Measurements from ENCODE around the gene ERC2.
"Not testable (repeated sequence)": the region's sequence is repeated elsewhere in the genome, so short reads cannot be mapped to it uniquely, and the experiment has no call there.

The ERC2 gene

GRCh38 chr3:55511895-55512570 is 956.2 kb downstream of the ERC2 start:
- H2AFZ ChIP-seq (ENCODE audit: low read depth, low read length): no peak overlapping the region
- H3K4me1 ChIP-seq (ENCODE audit: insufficient read depth, low read length): peaks cover 30% of the 10 kb centered on the region
- H3K9me3 ChIP-seq (ENCODE audit: low read length): no peaks in the 10 kb centered on the region
- H3K4me3 ChIP-seq (ENCODE audit: low read length): no peak overlapping the region
- H3K27me3 ChIP-seq (ENCODE audit: insufficient read depth, low read length): no peaks in the 10 kb centered on the region
- no peaks in the 10 kb centered on the region for H3K36me3 ChIP-seq (ENCODE audit: insufficient read depth, low read length)

GRCh38 chr3:55508335-55508734 is 959.9 kb downstream of the ERC2 start:
- no peaks in the 10 kb centered on the region for H3K27me3 ChIP-seq (ENCODE audit: insufficient read depth, low read length)
- H3K9me3 ChIP-seq (ENCODE audit: low read length): no peaks in the 10 kb centered on the region
- H3K4me3 ChIP-seq (ENCODE audit: low read length): no peak overlapping the region
- H2AFZ ChIP-seq (ENCODE audit: low read depth, low read length): no peak overlapping the region
- H3K36me3 ChIP-seq (ENCODE audit: insufficient read depth, low read length): no peaks in the 10 kb centered on the region
- H3K4me1 ChIP-seq (ENCODE audit: insufficient read depth, low read length): peaks cover 23% of the 10 kb centered on the region

GRCh38 chr3:55507808-55508207 is 960.5 kb downstream of the ERC2 start:
- peaks cover 18% of the 10 kb centered on the region for H3K4me1 ChIP-seq (ENCODE audit: insufficient read depth, low read length)
- no peaks in the 10 kb centered on the region for H3K9me3 ChIP-seq (ENCODE audit: low read length)
- H3K4me3 ChIP-seq (ENCODE audit: low read length): no peak overlapping the region

GRCh38 chr3:55505776-55506175 is 962.5 kb downstream of the ERC2 start:
- no peaks in the 10 kb centered on the region for H3K9me3 ChIP-seq (ENCODE audit: low read length)
- no peak overlapping the region for H3K4me3 ChIP-seq (ENCODE audit: low read length)
- peaks cover 6% of the 10 kb centered on the region for H3K4me1 ChIP-seq (ENCODE audit: insufficient read depth, low read length)
- H3K27me3 ChIP-seq (ENCODE audit: insufficient read depth, low read length): no peaks in the 10 kb centered on the region
- H3K36me3 ChIP-seq (ENCODE audit: insufficient read depth, low read length): no peaks in the 10 kb centered on the region
- H2AFZ ChIP-seq (ENCODE audit: low read depth, low read length): no peak overlapping the region

More at GRCh38 chr3:55507808-55508207, 960.5 kb downstream of the ERC2 start:
- Histone ChIP-seq H2AFZ (ENCODE audit: low read depth, low read length) (no peak overlapping the region), H3K27me3 (ENCODE audit: insufficient read depth, low read length) (no peaks in the 10 kb centered on the region), H3K36me3 (ENCODE audit: insufficient read depth, low read length) (no peaks in the 10 kb centered on the region)

- not testable (repeated sequence) for H3K9me3 ChIP-seq (ENCODE audit: low read length); H3K4me1 ChIP-seq (ENCODE audit: insufficient read depth, low read length); H3K27me3 ChIP-seq (ENCODE audit: insufficient read depth, low read length); H3K4me3 ChIP-seq (ENCODE audit: low read length); H3K36me3 ChIP-seq (ENCODE audit: insufficient read depth, low read length); H2AFZ ChIP-seq (ENCODE audit: low read depth, low read length)
Observed at GRCh38 chr3:55505102-55505501, 963.2 kb downstream of the ERC2 start.

- no peaks in the 10 kb centered on the region for H3K9me3 ChIP-seq (ENCODE audit: low read length)
- no peaks in the 10 kb centered on the region for H3K36me3 ChIP-seq (ENCODE audit: insufficient read depth, low read length)
- H3K27me3 ChIP-seq (ENCODE audit: insufficient read depth, low read length): no peaks in the 10 kb centered on the region
- H2AFZ ChIP-seq (ENCODE audit: low read depth, low read length): no peak overlapping the region
- no peak overlapping the region for H3K4me3 ChIP-seq (ENCODE audit: low read length)
- H3K4me1 ChIP-seq (ENCODE audit: insufficient read depth, low read length): peaks cover 6% of the 10 kb centered on the region
Observed at GRCh38 chr3:55501905-55502304, 966.4 kb downstream of the ERC2 start.

GRCh38 chr3:55500555-55501330 is 967.5 kb downstream of the ERC2 start:
- Histone ChIP-seq H3K4me1 (ENCODE audit: insufficient read depth, low read length) (peaks cover 6% of the 10 kb centered on the region), H3K9me3 (ENCODE audit: low read length) (no peaks in the 10 kb centered on the region), H3K4me3 (ENCODE audit: low read length) (no peak overlapping the region), H3K27me3 (ENCODE audit: insufficient read depth, low read length) (no peaks in the 10 kb centered on the region), H2AFZ (ENCODE audit: low read depth, low read length) (no peak overlapping the region), H3K36me3 (ENCODE audit: insufficient read depth, low read length) (no peaks in the 10 kb centered on the region)

GRCh38 chr3:55498520-55498919 is 969.7 kb downstream of the ERC2 start:
- Histone ChIP-seq H3K4me3 (ENCODE audit: low read length) (no peak overlapping the region), H3K9me3 (ENCODE audit: low read length) (no peaks in the 10 kb centered on the region), H3K27me3 (ENCODE audit: insufficient read depth, low read length) (no peaks in the 10 kb centered on the region), H3K4me1 (ENCODE audit: insufficient read depth, low read length) (peaks cover 6% of the 10 kb centered on the region), H3K36me3 (ENCODE audit: insufficient read depth, low read length) (no peaks in the 10 kb centered on the region), H2AFZ (ENCODE audit: low read depth, low read length) (no peak overlapping the region)

GRCh38 chr3:55497250-55497649 is 971.0 kb downstream of the ERC2 start:
- Histone ChIP-seq H3K4me3 (ENCODE audit: low read length) (no peak overlapping the region), H3K27me3 (ENCODE audit: insufficient read depth, low read length) (no peaks in the 10 kb centered on the region), H3K9me3 (ENCODE audit: low read length) (no peaks in the 10 kb centered on the region), H3K36me3 (ENCODE audit: insufficient read depth, low read length) (no peaks in the 10 kb centered on the region), H3K4me1 (ENCODE audit: insufficient read depth, low read length) (peaks cover 6% of the 10 kb centered on the region), H2AFZ (ENCODE audit: low read depth, low read length) (no peak overlapping the region)

GRCh38 chr3:55494976-55495375 is 973.3 kb downstream of the ERC2 start:
- no peaks in the 10 kb centered on the region for H3K36me3 ChIP-seq (ENCODE audit: insufficient read depth, low read length)

GRCh38 chr3:55492976-55493375 is 975.3 kb downstream of the ERC2 start:
- no peak overlapping the region for H2AFZ ChIP-seq (ENCODE audit: low read depth, low read length)
- no peaks in the 10 kb centered on the region for H3K27me3 ChIP-seq (ENCODE audit: insufficient read depth, low read length)
- H3K4me1 ChIP-seq (ENCODE audit: insufficient read depth, low read length): peaks cover 5% of the 10 kb centered on the region
- no peaks in the 10 kb centered on the region for H3K9me3 ChIP-seq (ENCODE audit: low read length)
- H3K4me3 ChIP-seq (ENCODE audit: low read length): no peak overlapping the region
- no peaks in the 10 kb centered on the region for H3K36me3 ChIP-seq (ENCODE audit: insufficient read depth, low read length)

More at GRCh38 chr3:55494976-55495375, 973.3 kb downstream of the ERC2 start:
- Histone ChIP-seq H3K4me3 (ENCODE audit: low read length) (no peak overlapping the region), H2AFZ (ENCODE audit: low read depth, low read length) (no peak overlapping the region), H3K27me3 (ENCODE audit: insufficient read depth, low read length) (no peaks in the 10 kb centered on the region), H3K9me3 (ENCODE audit: low read length) (no peaks in the 10 kb centered on the region), H3K4me1 (ENCODE audit: insufficient read depth, low read length) (no peaks in the 10 kb centered on the region)

- Histone ChIP-seq H3K27me3 (ENCODE audit: insufficient read depth, low read length) (no peaks in the 10 kb centered on the region), H3K36me3 (ENCODE audit: insufficient read depth, low read length) (no peaks in the 10 kb centered on the region), H2AFZ (ENCODE audit: low read depth, low read length) (no peak overlapping the region), H3K4me3 (ENCODE audit: low read length) (no peak overlapping the region), H3K9me3 (ENCODE audit: low read length) (no peaks in the 10 kb centered on the region), H3K4me1 (ENCODE audit: insufficient read depth, low read length) (peaks cover 7% of the 10 kb centered on the region)
Observed at GRCh38 chr3:55491296-55491816, 976.9 kb downstream of the ERC2 start.

- H3K36me3 ChIP-seq (ENCODE audit: insufficient read depth, low read length): no peaks in the 10 kb centered on the region
- H3K9me3 ChIP-seq (ENCODE audit: low read length): no peaks in the 10 kb centered on the region
- H3K4me1 ChIP-seq (ENCODE audit: insufficient read depth, low read length): peaks cover 7% of the 10 kb centered on the region
- no peak overlapping the region for H2AFZ ChIP-seq (ENCODE audit: low read depth, low read length)
- H3K27me3 ChIP-seq (ENCODE audit: insufficient read depth, low read length): no peaks in the 10 kb centered on the region
- no peak overlapping the region for H3K4me3 ChIP-seq (ENCODE audit: low read length)
Observed at GRCh38 chr3:55490276-55490913, 977.9 kb downstream of the ERC2 start.
